OCI-LY3 (cell line): ENCODE results near the gene NFATC2IP.

ENCODE experiments used
- EZH2phosphoT487 ChIP-seq: fragments of 200-600 bp; shearing (Covaris generic); IDR thresholded peaks from 2 replicates; pipeline ENCODE4 v1.6.1; 2018; ENCODE audit warnings: antibody characterized with exemption, mixed run types, low read depth
- TF ChIP-seq, protein P1 (sequence below): fragments of 200-600, 300-600 bp; sonication (generic); IDR thresholded peaks from 2 replicates; pipeline ENCODE4 v1.5.1; 2014; ENCODE audit warnings: antibody characterized with exemption, low read length, low read depth

DNA sequence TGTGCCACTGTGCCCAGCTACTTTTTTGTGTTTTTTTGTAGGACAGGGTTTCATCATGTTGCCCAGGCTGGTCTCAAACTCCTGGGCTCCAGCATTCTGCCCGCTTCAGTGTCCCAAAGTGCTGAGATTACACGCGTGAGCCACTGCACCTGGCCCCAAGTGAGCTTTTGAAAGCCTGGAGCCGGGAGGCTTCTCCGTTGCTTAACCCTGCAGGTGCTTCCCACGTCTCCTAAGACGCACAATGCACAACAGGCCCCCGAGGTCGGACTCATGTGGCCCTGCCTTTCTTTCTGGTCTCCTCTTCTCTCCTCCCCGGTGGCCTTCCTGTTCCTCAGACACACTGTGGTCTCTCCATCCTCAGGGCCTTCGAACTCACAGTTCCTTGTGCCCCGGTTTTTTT, 38.2 kb upstream of the NFATC2IP start:
- TF ChIP-seq EZH2phosphoT487, result no peak
- TF ChIP-seq, protein P1, sequence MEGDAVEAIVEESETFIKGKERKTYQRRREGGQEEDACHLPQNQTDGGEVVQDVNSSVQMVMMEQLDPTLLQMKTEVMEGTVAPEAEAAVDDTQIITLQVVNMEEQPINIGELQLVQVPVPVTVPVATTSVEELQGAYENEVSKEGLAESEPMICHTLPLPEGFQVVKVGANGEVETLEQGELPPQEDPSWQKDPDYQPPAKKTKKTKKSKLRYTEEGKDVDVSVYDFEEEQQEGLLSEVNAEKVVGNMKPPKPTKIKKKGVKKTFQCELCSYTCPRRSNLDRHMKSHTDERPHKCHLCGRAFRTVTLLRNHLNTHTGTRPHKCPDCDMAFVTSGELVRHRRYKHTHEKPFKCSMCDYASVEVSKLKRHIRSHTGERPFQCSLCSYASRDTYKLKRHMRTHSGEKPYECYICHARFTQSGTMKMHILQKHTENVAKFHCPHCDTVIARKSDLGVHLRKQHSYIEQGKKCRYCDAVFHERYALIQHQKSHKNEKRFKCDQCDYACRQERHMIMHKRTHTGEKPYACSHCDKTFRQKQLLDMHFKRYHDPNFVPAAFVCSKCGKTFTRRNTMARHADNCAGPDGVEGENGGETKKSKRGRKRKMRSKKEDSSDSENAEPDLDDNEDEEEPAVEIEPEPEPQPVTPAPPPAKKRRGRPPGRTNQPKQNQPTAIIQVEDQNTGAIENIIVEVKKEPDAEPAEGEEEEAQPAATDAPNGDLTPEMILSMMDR, result no peak
